ENCODE data around the gene ADARB2.

DNA sequence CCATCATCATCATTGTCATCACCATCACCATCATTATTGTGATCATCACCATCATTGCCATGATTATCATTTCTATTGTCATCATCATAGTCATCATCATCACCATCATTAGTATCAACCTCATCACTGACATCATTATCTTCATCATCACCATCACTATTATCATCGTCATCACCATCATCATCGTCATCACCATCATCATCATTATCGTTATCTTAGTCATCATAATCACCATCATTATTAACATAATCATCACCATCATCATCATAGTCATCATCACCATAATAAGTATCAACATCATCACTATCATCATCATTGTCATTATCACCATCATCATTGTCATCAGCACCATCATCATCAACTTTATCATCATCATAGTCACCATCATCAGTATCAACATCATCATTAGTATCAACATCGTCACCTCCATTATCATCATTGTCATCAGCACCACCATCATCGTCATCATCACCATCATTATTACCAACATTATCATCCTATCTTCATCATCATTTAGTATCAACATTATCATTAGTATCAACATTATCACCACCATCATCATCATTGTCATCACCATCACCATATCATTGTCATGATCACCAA, 241.3 kb downstream of the ADARB2 start:
- TF ChIP-seq, protein P1, sequence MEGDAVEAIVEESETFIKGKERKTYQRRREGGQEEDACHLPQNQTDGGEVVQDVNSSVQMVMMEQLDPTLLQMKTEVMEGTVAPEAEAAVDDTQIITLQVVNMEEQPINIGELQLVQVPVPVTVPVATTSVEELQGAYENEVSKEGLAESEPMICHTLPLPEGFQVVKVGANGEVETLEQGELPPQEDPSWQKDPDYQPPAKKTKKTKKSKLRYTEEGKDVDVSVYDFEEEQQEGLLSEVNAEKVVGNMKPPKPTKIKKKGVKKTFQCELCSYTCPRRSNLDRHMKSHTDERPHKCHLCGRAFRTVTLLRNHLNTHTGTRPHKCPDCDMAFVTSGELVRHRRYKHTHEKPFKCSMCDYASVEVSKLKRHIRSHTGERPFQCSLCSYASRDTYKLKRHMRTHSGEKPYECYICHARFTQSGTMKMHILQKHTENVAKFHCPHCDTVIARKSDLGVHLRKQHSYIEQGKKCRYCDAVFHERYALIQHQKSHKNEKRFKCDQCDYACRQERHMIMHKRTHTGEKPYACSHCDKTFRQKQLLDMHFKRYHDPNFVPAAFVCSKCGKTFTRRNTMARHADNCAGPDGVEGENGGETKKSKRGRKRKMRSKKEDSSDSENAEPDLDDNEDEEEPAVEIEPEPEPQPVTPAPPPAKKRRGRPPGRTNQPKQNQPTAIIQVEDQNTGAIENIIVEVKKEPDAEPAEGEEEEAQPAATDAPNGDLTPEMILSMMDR (conservative IDR thresholded peaks at IDR 0.05; ENCODE audit: low read depth in 2 of 2): no peak
- TF ChIP-seq POLR2AphosphoS5 (IDR thresholded peaks at IDR 0.05; ENCODE audit: low read depth) (no peak), STAT1 (IDR thresholded peaks at IDR 0.05; ENCODE audit: unreplicated experiment) (no peak), JUNB (IDR thresholded peaks at IDR 0.05; ENCODE audit: unreplicated experiment) (no peak)
